PC-3 (cell line): Measurements from ENCODE around the gene MOB1A. TPM values are rescaled to one million over a fixed set of nuclear protein-coding genes. Genes with fewer than 3 reads are reported as not detected.
A peak's percentile ranks its signal among the peaks of the same experiment; 100 is the strongest.

Experiments
- ATAC-seq: fragments of 200-7000 bp; cut with Tn5 transposase; 2 replicates; pipeline ENCODE4 v1.9.1; 2020; ENCODE audit warnings: mild to moderate bottlenecking, moderate library complexity
- BruUV-seq: library from RNA; stranded (reverse); fragments of 400-500 nt; replicated peaks from 2 replicates; lab custom pipeline; 2021; lab: Mats Ljungman, UMichigan
- CTCF ChIA-PET: fragments of 300-600 bp; sonication (Branson Sonifier 250); formaldehyde crosslinking; loops from one replicate; lab custom pipeline; 2022; ENCODE audit warnings: antibody characterized with exemption; lab: Charles Lee
- POLR2A ChIA-PET: fragments of 300-600 bp; sonication (Branson Sonifier 250); formaldehyde crosslinking; loops from one replicate; lab custom pipeline; 2022; ENCODE audit warnings: antibody characterized with exemption; ENCODE audit not compliant: unreplicated experiment; lab: Charles Lee
- DNase-seq: peaks from one replicate; pipeline ENCODE4 v3.0.0-alpha.2; 2015
- H2AFZ ChIP-seq: fragments of 300-600 bp; sonication (generic); 2 replicates; pipeline ENCODE4 v1.6.0; 2016; ENCODE audit warnings: antibody characterized with exemption, low read length
- H3F3A ChIP-seq: fragments of 300-600 bp; sonication (generic); one replicate; pipeline ENCODE4 v1.6.0; 2017; ENCODE audit warnings: antibody characterized with exemption, low read length, control low read depth, mild to moderate bottlenecking; ENCODE audit not compliant: unreplicated experiment
- H3K27ac ChIP-seq: fragments of 300-600 bp; sonication (generic); 2 replicates; pipeline ENCODE4 v1.5.1; 2016; ENCODE audit warnings: mild to moderate bottlenecking, low read length
- H3K27me3 ChIP-seq: fragments of 300-600 bp; sonication (generic); 2 replicates; pipeline ENCODE4 v1.6.1; 2016; ENCODE audit warnings: low read length, mixed read lengths
- H3K36me3 ChIP-seq: fragments of 300-600 bp; sonication (generic); 2 replicates; pipeline ENCODE4 v1.6.1; 2016; ENCODE audit warnings: low read depth, mixed run types, low read length, mixed read lengths
- H3K4me1 ChIP-seq: fragments of 300-600 bp; sonication (generic); 2 replicates; pipeline ENCODE4 v1.5.1; 2016; ENCODE audit warnings: low read length; ENCODE audit not compliant: insufficient read depth
- H3K4me2 ChIP-seq: fragments of 300-600 bp; sonication (generic); 2 replicates; pipeline ENCODE4 v1.6.0; 2016; ENCODE audit warnings: low read length
- H3K4me3 ChIP-seq: fragments of 300-600 bp; sonication (generic); 2 replicates; pipeline ENCODE4 v1.5.1; 2016; ENCODE audit warnings: mild to moderate bottlenecking, low read length, mixed read lengths
- H3K79me2 ChIP-seq: fragments of 300-600 bp; sonication (generic); 2 replicates; pipeline ENCODE4 v1.6.1; 2017; ENCODE audit warnings: low read length, mixed read lengths
- H3K9ac ChIP-seq: fragments of 300-600 bp; sonication (generic); 2 replicates; pipeline ENCODE4 v1.6.0; 2016; ENCODE audit warnings: mild to moderate bottlenecking, low read length
- H3K9me2 ChIP-seq: fragments of 300-600 bp; sonication (generic); replicated peaks from 2 replicates; pipeline ENCODE4 v1.6.1; 2016; ENCODE audit warnings: mixed run types, low read length, mixed read lengths
- H3K9me3 ChIP-seq: fragments of 300-600 bp; sonication (generic); 2 replicates; pipeline ENCODE4 v1.6.1; 2016; ENCODE audit warnings: low read length, mixed read lengths
- H4K20me1 ChIP-seq: fragments of 300-600 bp; sonication (generic); 2 replicates; pipeline ENCODE4 v1.6.1; 2016; ENCODE audit warnings: low read length, mixed read lengths
- EZH2 ChIP-seq: fragments of 300-600 bp; sonication (generic); IDR thresholded peaks from one replicate; pipeline ENCODE4 v1.6.1; 2017; ENCODE audit warnings: antibody characterized with exemption, mild to moderate bottlenecking, low read length; ENCODE audit not compliant: unreplicated experiment
- EZH2phosphoT487 ChIP-seq: fragments of 300-600 bp; sonication (generic); IDR thresholded peaks from 2 replicates; pipeline ENCODE4 v1.6.1; 2018; ENCODE audit warnings: mild to moderate bottlenecking, antibody characterized with exemption, low read length, borderline replicate concordance
- intact Hi-C: fragments of 100-400 bp; cut with micrococcal nuclease; formaldehyde crosslinking; loops from 2 replicates; pipeline ENCODE4 v1.9.0; 2023
- total RNA-seq: library from RNA; depleted of rRNA; stranded (reverse); fragments of >200 nt; gene quantifications from 2 replicates; pipeline ENCODE4 v1.2.3, GENCODE V29; 2014
- TF ChIP-seq, protein P1 (sequence below): fragments of 300-600 bp; sonication (generic); conservative IDR thresholded peaks from 2 replicates; pipeline ENCODE4 v1.5.1; 2017; ENCODE audit warnings: antibody characterized with exemption, low read depth, mild to moderate bottlenecking, low read length

The MOB1A gene
- total RNA-seq, 1 experiment from 2014 or later, result 69.8 TPM

DNA sequence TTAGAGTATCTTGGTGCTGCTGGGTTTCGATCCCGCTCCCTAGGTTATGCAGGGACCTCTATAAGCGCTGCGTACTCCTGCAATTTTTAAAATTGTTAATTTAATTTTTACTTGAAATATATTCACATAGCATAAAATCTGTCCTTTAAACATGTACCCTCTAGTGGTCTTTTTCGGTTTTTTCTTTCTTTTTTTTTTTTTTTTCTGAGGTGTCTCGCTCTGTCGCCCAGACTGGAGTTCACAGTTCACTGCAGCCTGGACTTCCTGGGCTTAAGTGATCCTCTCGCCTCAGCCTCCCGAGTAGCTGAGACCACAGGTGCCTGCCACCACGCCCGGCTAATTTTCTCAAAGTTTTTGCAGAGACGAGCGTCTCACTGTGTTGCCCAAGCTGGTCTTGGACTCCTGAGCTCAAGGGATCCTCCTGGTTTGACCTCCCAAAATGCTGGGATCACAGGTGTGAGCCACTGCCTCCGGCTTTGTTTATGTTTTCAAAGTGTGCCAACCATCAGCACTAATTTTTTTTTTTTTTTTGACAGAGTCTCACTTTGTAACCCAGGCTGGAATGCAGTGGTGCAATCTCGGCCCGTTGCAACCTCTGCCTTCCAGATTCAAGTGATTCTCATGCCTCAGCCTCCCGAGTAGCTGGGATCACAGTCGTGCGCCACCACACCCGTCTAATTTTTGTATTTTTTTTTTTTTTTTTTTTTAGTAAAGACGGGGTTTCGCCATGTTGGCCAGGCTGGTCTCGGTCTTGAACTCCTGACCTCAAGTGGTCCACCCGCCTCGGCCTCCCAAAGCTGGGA, 585 bp upstream of the MOB1A start:
- TF ChIP-seq EZH2phosphoT487, result no peak
- no peak for TF ChIP-seq EZH2
- TF ChIP-seq, protein P1, sequence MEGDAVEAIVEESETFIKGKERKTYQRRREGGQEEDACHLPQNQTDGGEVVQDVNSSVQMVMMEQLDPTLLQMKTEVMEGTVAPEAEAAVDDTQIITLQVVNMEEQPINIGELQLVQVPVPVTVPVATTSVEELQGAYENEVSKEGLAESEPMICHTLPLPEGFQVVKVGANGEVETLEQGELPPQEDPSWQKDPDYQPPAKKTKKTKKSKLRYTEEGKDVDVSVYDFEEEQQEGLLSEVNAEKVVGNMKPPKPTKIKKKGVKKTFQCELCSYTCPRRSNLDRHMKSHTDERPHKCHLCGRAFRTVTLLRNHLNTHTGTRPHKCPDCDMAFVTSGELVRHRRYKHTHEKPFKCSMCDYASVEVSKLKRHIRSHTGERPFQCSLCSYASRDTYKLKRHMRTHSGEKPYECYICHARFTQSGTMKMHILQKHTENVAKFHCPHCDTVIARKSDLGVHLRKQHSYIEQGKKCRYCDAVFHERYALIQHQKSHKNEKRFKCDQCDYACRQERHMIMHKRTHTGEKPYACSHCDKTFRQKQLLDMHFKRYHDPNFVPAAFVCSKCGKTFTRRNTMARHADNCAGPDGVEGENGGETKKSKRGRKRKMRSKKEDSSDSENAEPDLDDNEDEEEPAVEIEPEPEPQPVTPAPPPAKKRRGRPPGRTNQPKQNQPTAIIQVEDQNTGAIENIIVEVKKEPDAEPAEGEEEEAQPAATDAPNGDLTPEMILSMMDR, result peak; percentile 36; the same call in 1 of the 2 replicates
- H3K9me2 ChIP-seq, result no peaks in the 10 kb centered on the region
- no peaks in the 10 kb centered on the region for H3K36me3 ChIP-seq
- BruUV-seq, result TSS peak; percentile 90
- H4K20me1 ChIP-seq, result peaks cover 28% of the 10 kb centered on the region
- H3K4me3 ChIP-seq, result peak overlapping the region; percentile 84
- H3F3A ChIP-seq, result no peaks in the 10 kb centered on the region
- no peak for DNase-seq
- no peaks in the 10 kb centered on the region for H3K27me3 ChIP-seq
- H3K27ac ChIP-seq, result no peak overlapping the region
- ChIA-PET CTCF (no interaction called here), POLR2A (interaction anchor here (0.6 to 0.7 kb wide), 4 partner anchors 20 to 198 kb away, joined by 3 to 10 read pairs (median 4); no protein-coding TSS in a partner anchor)
- intact Hi-C loops, result loop anchor here (2.0 kb wide), 1 partner anchor 20 kb away; the partner anchor contains the start of gene MTHFD2
- H3K4me1 ChIP-seq, result peaks cover 11% of the 10 kb centered on the region
- H3K9ac ChIP-seq, result peak overlapping the region; percentile 95
- ATAC-seq, result no peak; the same call in 1 of the 2 replicates
- peak overlapping the region; percentile 87 for H2AFZ ChIP-seq
- no peaks in the 10 kb centered on the region for H3K9me3 ChIP-seq
- peaks cover 44% of the 10 kb centered on the region for H3K79me2 ChIP-seq
- peak overlapping the region; percentile 84 for H3K4me2 ChIP-seq

DNA sequence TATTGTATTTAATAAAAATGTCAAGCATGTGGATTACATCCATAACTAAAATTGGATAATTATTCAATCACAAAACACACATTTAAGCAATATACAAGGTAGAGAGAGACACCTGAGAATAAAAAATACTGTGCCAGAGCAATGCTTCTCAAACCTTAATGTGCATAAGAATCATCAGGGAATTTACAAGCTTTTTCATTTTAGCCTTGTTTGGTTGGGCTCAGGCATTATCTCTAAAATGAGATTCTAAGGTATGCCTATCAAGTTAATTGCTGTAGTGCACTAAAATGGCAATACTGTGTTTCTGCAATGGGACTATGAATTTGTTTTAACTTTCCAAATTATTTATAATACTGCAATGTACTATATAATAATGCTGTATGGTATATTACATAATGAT, 983 bp downstream of the MOB1A start:
- Histone ChIP-seq H3K36me3 (no peaks in the 10 kb centered on the region), H3K9ac (peak overlapping the region; percentile 95), H3K27me3 (no peaks in the 10 kb centered on the region), H3K4me3 (peak overlapping the region; percentile 84), H3K9me2 (no peaks in the 10 kb centered on the region), H3K9me3 (no peaks in the 10 kb centered on the region), H2AFZ (no peak overlapping the region), H3K79me2 (peaks cover 56% of the 10 kb centered on the region), H3K4me1 (peaks cover 11% of the 10 kb centered on the region), H4K20me1 (peaks cover 29% of the 10 kb centered on the region), H3K4me2 (peak overlapping the region; percentile 91), H3F3A (no peaks in the 10 kb centered on the region), H3K27ac (no peak overlapping the region)
- POLR2A ChIA-PET, result interaction anchor here (0.5 kb wide), 1 partner anchor 354 kb away, joined by 4 read pairs; no protein-coding TSS in a partner anchor
- ATAC-seq (no peak), DNase-seq (no peak)
- BruUV-seq, result no TSS peak
- intact Hi-C loops, result loop anchor here (2.0 kb wide), 1 partner anchor 21 kb away; the partner anchor contains the start of gene MTHFD2
- CTCF ChIA-PET, result no interaction called here
- TF ChIP-seq EZH2 (no peak), EZH2phosphoT487 (no peak)
- TF ChIP-seq, protein P1, result no peak

DNA sequence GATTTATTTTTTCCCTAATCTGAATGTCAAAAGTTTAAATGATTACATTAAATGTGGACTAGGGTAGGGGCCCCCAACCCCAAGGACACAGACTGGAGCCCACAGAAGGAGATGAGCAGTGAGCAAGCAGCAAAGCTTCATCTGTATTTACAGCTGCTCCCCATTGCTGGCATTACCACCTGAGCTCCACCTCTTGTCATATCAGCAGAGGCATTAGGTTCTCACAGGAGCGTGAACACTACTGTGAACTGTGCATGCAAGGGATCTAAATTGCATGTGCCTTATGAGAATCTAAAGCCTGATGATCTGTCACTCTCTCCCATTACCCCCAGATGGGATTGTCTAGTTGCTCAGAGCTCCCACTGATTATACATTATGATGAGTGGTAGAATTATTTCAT, 3.8 kb downstream of the MOB1A start:
- no peak for ATAC-seq
- H4K20me1 ChIP-seq, result peaks cover 29% of the 10 kb centered on the region
- CTCF ChIA-PET, result no interaction called here

More for the DNA sequence above, 3.8 kb downstream of the MOB1A start:
- Histone ChIP-seq H3F3A (no peaks in the 10 kb centered on the region), H3K4me1 (peaks cover 11% of the 10 kb centered on the region), H3K27me3 (no peaks in the 10 kb centered on the region), H3K9me2 (no peaks in the 10 kb centered on the region), H3K4me2 (no peak overlapping the region), H3K9ac (no peak overlapping the region), H2AFZ (no peak overlapping the region), H3K27ac (no peak overlapping the region), H3K4me3 (no peak overlapping the region), H3K9me3 (no peaks in the 10 kb centered on the region), H3K79me2 (peaks cover 65% of the 10 kb centered on the region), H3K36me3 (peaks cover 12% of the 10 kb centered on the region; the same call in 1 of the 2 replicates)
- intact Hi-C loops, result no loop called here
- DNase-seq, result no peak
- no TSS peak for BruUV-seq
- TF ChIP-seq EZH2phosphoT487 (no peak), EZH2 (no peak)
- POLR2A ChIA-PET, result no interaction called here
